Panc1 (cell line): ENCODE data around the gene ZNF724. TPM values are rescaled to one million over a fixed set of nuclear protein-coding genes. Genes with fewer than 3 reads are reported as not detected.
"Not testable (repeated sequence)": the region's sequence is repeated elsewhere in the genome, so short reads cannot be mapped to it uniquely, and the experiment has no call there.

Source experiments
- ATAC-seq: fragments of 200-7000 bp; cut with Tn5 transposase; 2 replicates; pipeline ENCODE4 v1.9.1; 2020; ENCODE audit warnings: mild to moderate bottlenecking, moderate library complexity
- BruUV-seq: library from RNA; stranded (reverse); fragments of 400-500 nt; replicated peaks from 2 replicates; lab custom pipeline; 2021; lab: Mats Ljungman, UMichigan
- CTCF ChIA-PET: fragments of 300-600 bp; sonication (Branson Sonifier 250); formaldehyde crosslinking; loops from one replicate; lab custom pipeline; 2022; ENCODE audit warnings: antibody characterized with exemption; lab: Charles Lee
- POLR2A ChIA-PET: fragments of 300-600 bp; sonication (Branson Sonifier 250); formaldehyde crosslinking; loops from one replicate; lab custom pipeline; 2022; ENCODE audit warnings: antibody characterized with exemption; lab: Charles Lee
- DNase-seq: peaks from one replicate; pipeline ENCODE4 v3.0.0-alpha.2; 2010; ENCODE audit warnings: low read depth, low spot score
- H3K27ac ChIP-seq: 2 replicates; pipeline ENCODE4 v1.5.1; 2011; ENCODE audit warnings: mild to moderate bottlenecking, low read length, inconsistent platforms
- H3K27me3 ChIP-seq: fragments of 200-500 bp; sonication (Bioruptor generic); 2 replicates; pipeline ENCODE4 v1.6.0; 2014; ENCODE audit warnings: low read length, inconsistent platforms; ENCODE audit not compliant: control insufficient read depth, insufficient read depth
- H3K36me3 ChIP-seq: fragments of 200-500 bp; sonication (Bioruptor generic); 2 replicates; pipeline ENCODE4 v1.5.1; 2014; ENCODE audit warnings: inconsistent platforms, mild to moderate bottlenecking, low read length, moderate library complexity; ENCODE audit not compliant: control insufficient read depth, insufficient read depth
- H3K4me1 ChIP-seq: 2 replicates; pipeline ENCODE4 v1.5.1; 2011; ENCODE audit warnings: inconsistent platforms, mild to moderate bottlenecking, low read length, moderate library complexity; ENCODE audit not compliant: control insufficient read depth, insufficient read depth
- H3K4me3 ChIP-seq, 2 experiments: 2 replicates each; pipeline ENCODE4 v1.5.1; 2011 to 2012; ENCODE audit warnings: low read depth in 2 of 2, low read length in 2 of 2, mild to moderate bottlenecking in 2 of 2, inconsistent platforms in 1 of 2, moderate library complexity in 1 of 2
- H3K9me3 ChIP-seq: fragments of 200-500 bp; sonication (Bioruptor generic); 2 replicates; pipeline ENCODE4 v1.5.1; 2014; ENCODE audit warnings: low read depth, mild to moderate bottlenecking, inconsistent platforms, low read length, moderate library complexity; ENCODE audit not compliant: control insufficient read depth, insufficient read depth
- CTCF ChIP-seq: fragments of 450-650 bp; IDR thresholded peaks from 2 replicates; pipeline ENCODE4 v1.5.1; 2017; ENCODE audit warnings: mild to moderate bottlenecking
- POLR2AphosphoS5 ChIP-seq: IDR thresholded peaks from 2 replicates; pipeline ENCODE4 v1.6.1; 2012; ENCODE audit warnings: mild to moderate bottlenecking, low read depth, low read length, moderate library complexity
- REST ChIP-seq, 2 experiments: IDR thresholded peaks; 2 replicates each; pipeline ENCODE4 v1.6.1; 2011 to 2012; ENCODE audit warnings: low read depth in 2 of 2, control low read depth in 1 of 2, low read length in 1 of 2, mild to moderate bottlenecking in 1 of 2, moderate library complexity in 1 of 2; ENCODE audit not compliant: insufficient read depth in 1 of 2
- SIN3A ChIP-seq: IDR thresholded peaks from 2 replicates; pipeline ENCODE4 v1.6.1; 2012; ENCODE audit warnings: low read depth, mild to moderate bottlenecking, low read length, moderate library complexity, borderline replicate concordance; ENCODE audit not compliant: insufficient read depth
- TCF7L2 ChIP-seq: IDR thresholded peaks from 2 replicates; pipeline ENCODE4 v1.6.1; 2011; ENCODE audit warnings: mild to moderate bottlenecking, low read depth, low read length, inconsistent platforms
- in situ Hi-C: cut with HindIII; loops from 2 replicates; pipeline ENCODE4 v1.10.0; 2016; ENCODE audit warnings: low sequenced_read_pairs, low pct_unique_long_range_greater_than_20kb
- intact Hi-C: fragments of 100-400 bp; cut with micrococcal nuclease; formaldehyde crosslinking; loops from one replicate; pipeline ENCODE4 v1.10.0; 2022; ENCODE audit not compliant: unreplicated experiment
- total RNA-seq: library from RNA; stranded (reverse); gene quantifications from one replicate; pipeline ENCODE4 v1.2.1, GENCODE V29; 2021; ENCODE audit not compliant: unreplicated experiment

ZNF724 gene
- total RNA-seq, 1 experiment from 2014 or later: 11.0 TPM

- in situ Hi-C loops (no loop called here), intact Hi-C loops (no loop called here)
- no peak for DNase-seq
- H3K4me3 ChIP-seq: no peak overlapping the region
- no peaks in the 10 kb centered on the region for H3K4me1 ChIP-seq
- ChIA-PET POLR2A (no interaction called here), CTCF (no interaction called here)
- BruUV-seq: no TSS peak
- H3K36me3 ChIP-seq: no peaks in the 10 kb centered on the region
- no peaks in the 10 kb centered on the region for H3K9me3 ChIP-seq
- no peak for ATAC-seq
- TF ChIP-seq REST (IDR thresholded peaks at IDR 0.05; ENCODE audit: insufficient read depth in 1 of 2, low read depth in 2 of 2, low read length in 1 of 2): no peak
- no peak for TF ChIP-seq TCF7L2
- H3K27me3 ChIP-seq: no peaks in the 10 kb centered on the region
- H3K27ac ChIP-seq: no peak overlapping the region
These were observed 5.5 kb upstream of the ZNF724 start for GRCh38 chr19:23255700-23256099.

- in situ Hi-C loops: no loop called here
- no TSS peak for BruUV-seq
- POLR2A ChIA-PET: no interaction called here
- no peaks in the 10 kb centered on the region for H3K27me3 ChIP-seq
- no peak for TF ChIP-seq POLR2AphosphoS5
- TF ChIP-seq SIN3A: no peak
- TF ChIP-seq CTCF: no peak
- TF ChIP-seq TCF7L2: no peak
- TF ChIP-seq REST (IDR thresholded peaks at IDR 0.05; ENCODE audit: insufficient read depth in 1 of 2, low read depth in 2 of 2, low read length in 1 of 2): no peak
- H3K4me3 ChIP-seq: no peak overlapping the region
- ATAC-seq (no peak), DNase-seq (no peak)
- no peaks in the 10 kb centered on the region for H3K36me3 ChIP-seq
- CTCF ChIA-PET: no interaction called here
- H3K27ac ChIP-seq: no peak overlapping the region
- H3K9me3 ChIP-seq: no peaks in the 10 kb centered on the region
- H3K4me1 ChIP-seq: no peaks in the 10 kb centered on the region
- intact Hi-C loops: no loop called here
These were observed 4.1 kb upstream of the ZNF724 start for GRCh38 chr19:23254141-23254910.

- H3K4me1 ChIP-seq, H3K9me3 ChIP-seq, H3K36me3 ChIP-seq, POLR2A ChIA-PET, in situ Hi-C loops, H3K27me3 ChIP-seq, intact Hi-C loops, ATAC-seq, DNase-seq, H3K27ac ChIP-seq, H3K4me3 ChIP-seq, BruUV-seq: not testable (repeated sequence)
- CTCF ChIA-PET: interaction anchor here (0.6 kb wide), 1 partner anchor 189 kb away, joined by 4 read pairs; no protein-coding TSS in a partner anchor
These were observed 3.1 kb upstream of the ZNF724 start for GRCh38 chr19:23253256-23253655.
